ENCODE results near the gene EIF4EBP2.

Gene EIF4EBP2

GRCh38 chr10:70459774-70460490 lies 56.0 kb downstream of the EIF4EBP2 start:
- no peak for DNase-seq (ENCODE audit: low read depth in 3 of 3)

DNA sequence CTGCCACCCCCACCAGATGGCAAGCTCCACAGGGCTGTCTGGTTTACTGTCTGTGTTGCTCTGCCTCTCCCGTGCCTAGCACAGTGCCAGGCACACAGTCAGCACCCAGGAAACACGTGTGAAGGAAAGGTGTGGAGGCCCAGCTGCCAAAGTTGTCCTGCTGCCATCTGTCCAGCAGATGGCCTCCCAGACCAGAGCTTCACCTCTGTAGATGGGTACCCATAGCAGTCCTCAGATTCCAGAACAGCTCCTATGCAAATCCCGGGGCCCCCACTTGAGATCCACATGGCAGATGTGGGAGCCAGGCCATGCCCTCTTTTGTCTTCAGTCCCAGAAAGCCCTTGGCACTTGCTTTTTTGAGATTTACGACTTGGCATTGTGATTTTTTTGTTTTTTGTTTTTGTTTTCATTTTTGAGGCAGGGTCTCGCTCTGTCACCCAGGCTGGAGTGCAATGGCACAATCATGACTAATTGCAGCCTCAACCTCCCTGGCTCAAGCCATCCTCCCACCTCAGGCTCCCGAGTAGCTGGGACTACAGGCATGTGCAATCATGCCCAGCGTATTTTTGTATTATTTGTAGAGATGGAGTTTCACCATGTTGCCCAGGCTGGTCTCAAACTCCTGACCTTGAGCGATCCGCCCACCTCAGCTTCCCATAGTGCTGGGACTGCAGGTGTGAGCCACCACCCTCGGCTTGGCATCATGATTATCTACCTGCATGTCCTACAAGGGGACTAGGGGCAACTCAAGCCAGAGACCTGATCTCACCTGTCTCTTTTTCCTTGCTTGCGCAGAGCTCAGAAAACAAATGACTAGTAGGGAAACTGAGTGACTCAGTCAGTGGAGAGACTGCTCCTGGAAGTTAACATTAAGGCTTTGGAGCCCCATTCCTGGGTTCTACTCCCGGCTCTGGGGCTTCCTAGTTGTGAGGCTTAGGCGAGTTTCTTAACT lies 57.7 kb downstream of the EIF4EBP2 start:
- DNase-seq (ENCODE audit: low read depth in 3 of 3) = peak in 1 of 3 experiments; percentile 31

- DNase-seq (ENCODE audit: low read depth in 3 of 3) = no peak
Measured at GRCh38 chr10:70462349-70462984, 58.5 kb downstream of the EIF4EBP2 start.

- DNase-seq (ENCODE audit: low read depth in 3 of 3) = no peak
Measured at GRCh38 chr10:70465278-70465677, 61.3 kb downstream of the EIF4EBP2 start.

- DNase-seq (ENCODE audit: low read depth in 3 of 3) = no peak
Measured at GRCh38 chr10:70465832-70466231, 61.9 kb downstream of the EIF4EBP2 start.

GRCh38 chr10:70466951-70467350 lies 63.0 kb downstream of the EIF4EBP2 start:
- DNase-seq (ENCODE audit: low read depth in 3 of 3) = no peak

- DNase-seq (ENCODE audit: low read depth in 3 of 3) = no peak
Measured at GRCh38 chr10:70472799-70473454, 69.0 kb downstream of the EIF4EBP2 start.

DNA sequence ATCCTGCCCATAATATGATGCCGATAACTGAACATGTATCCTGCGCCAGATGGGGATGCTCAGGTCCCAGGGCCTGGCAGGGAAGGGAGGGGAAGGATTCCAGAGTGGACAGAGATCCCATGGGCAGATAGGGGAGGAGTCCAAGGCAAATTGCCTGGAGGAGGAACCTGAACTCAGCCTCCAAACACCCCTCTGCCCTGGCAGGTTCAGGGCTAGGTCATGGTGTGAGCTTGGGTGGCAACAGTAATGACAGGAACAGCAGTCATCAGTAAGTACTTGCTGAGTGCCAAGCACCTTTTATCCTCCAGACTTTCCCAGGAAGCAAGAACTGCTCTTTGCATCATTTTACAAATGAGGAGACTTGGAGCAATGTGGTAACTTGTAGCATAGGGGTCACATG lies 70.8 kb downstream of the EIF4EBP2 start:
- no peak for DNase-seq (ENCODE audit: low read depth in 3 of 3)

GRCh38 chr10:70475661-70476060 lies 71.7 kb downstream of the EIF4EBP2 start:
- no peak for DNase-seq (ENCODE audit: low read depth in 3 of 3)

- DNase-seq (ENCODE audit: low read depth in 3 of 3) = no peak
Measured at GRCh38 chr10:70476249-70477035, 72.5 kb downstream of the EIF4EBP2 start.

DNA sequence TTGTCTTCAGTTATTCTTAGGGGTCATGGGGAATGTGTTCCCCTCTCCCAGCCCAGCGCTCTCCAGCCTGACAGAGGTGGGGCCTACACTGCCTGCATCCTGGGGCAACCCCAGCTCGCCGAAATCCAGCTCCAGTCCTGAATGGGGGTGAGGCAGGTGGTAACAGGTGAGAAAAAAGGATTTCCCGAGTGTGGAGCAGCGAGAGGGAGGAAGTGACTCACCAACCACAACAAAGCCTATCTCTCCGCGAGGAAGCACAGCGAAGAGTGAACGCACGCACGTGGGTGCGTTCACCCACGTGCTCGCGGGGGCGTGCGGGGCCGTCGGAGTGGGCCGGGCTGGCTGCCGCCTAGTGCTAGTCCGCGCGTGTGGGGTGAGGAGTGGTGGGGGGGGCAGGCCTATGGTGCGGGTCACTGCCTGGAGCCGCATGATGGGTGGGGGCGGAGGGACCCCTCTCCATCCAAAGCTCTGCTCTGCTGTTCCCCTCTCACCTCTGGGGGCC lies 73.8 kb downstream of the EIF4EBP2 start:
- peak; percentile 49 to 86 (median 81) for DNase-seq (ENCODE audit: low read depth in 3 of 3)

All from stimulated activated CD4-positive, alpha-beta T cell treated with anti-CD3 and anti-CD28 coated beads, TNF-alpha, amount 100 ng/mL, for 4 hours (primary cell).